Measurements from ENCODE around the gene ARHGEF35.
"Not testable (repeated sequence)": the region's sequence is repeated elsewhere in the genome, so short reads cannot be mapped to it uniquely, and the experiment has no call there.

Gene ARHGEF35

DNA sequence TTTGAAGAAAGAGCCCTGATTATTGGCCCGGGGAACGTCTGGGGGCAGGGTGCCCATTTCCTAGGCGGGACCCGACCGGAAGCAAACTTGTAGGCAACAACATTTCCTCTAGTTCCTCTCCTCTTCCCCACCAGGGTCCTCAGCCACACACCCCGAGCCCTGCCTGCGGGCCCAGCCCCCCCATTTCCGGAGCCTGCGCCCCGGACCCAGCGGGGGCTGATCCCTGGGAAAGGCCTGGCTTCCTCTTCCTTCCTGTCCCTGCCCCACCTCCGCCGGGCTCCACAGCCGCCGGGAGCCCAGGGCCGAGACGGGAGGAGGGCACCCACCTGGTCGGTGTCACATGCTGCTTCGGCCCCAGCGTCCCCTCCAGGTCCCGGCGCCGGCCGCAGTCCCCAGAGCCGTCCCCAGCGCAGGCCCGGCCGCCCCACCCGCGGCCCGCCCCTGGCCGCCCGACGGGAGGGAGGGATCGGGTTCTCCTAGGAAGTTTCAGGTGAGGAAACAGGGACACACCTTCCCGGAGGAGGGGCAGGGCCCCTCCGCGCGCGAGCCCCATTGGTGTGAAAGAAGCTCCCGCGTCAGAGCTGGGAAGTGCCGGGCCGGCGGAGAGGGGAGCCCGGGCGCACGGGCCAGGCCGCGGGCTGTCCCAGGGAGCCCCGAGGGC lies at the start of gene ARHGEF35:
ARHGEF35 (minus strand) TSS at position 622 of the 661 bp plus-strand sequence. CDS start 7,450 bp downstream, outside the sequence.
- not testable (repeated sequence) for DNase-seq

DNA sequence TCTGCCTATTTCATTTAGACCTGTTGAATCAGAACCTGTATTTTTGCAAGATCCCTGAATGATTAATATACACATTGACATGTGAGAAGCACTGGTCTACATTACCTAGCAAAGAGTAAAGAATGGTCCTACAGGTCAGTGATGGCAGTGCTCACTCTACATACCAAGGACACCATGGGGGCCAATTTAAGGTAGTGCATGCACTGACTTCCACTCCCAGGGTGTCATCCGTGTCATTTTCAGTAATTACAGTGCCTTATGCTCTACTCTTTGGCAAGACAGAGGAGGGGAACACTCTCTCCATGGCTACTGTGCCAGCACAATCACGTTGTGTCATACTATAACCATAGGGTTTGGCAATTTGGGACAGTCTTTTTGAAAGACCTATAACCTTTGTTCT lies 49.7 kb upstream of the ARHGEF35 start:
- not testable (repeated sequence) for DNase-seq

DNA sequence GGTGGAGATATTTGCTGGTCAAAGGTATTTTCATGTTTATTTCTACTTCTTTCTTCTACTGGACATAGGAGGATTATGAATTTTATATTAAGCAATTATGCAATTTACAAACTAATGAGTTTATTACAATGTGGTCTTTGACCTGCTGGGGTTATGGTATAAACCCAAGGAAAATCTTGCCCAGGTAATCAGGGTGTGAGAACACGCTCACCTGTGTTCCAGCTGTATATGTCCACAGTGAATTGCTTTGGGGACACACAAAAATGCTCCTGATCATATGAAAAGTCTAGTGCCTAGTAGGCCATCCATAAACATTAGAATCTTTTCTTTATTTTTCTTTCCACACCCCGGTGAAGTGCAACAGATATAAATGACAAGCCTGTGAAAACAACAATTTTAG lies 43.7 kb upstream of the ARHGEF35 start, which contains the start of gene OR2A42:
OR2A42 (minus strand) TSS at position 241 of the 400 bp plus-strand sequence. CDS start 6,762 bp downstream, outside the sequence.
- not testable (repeated sequence) for DNase-seq

DNA sequence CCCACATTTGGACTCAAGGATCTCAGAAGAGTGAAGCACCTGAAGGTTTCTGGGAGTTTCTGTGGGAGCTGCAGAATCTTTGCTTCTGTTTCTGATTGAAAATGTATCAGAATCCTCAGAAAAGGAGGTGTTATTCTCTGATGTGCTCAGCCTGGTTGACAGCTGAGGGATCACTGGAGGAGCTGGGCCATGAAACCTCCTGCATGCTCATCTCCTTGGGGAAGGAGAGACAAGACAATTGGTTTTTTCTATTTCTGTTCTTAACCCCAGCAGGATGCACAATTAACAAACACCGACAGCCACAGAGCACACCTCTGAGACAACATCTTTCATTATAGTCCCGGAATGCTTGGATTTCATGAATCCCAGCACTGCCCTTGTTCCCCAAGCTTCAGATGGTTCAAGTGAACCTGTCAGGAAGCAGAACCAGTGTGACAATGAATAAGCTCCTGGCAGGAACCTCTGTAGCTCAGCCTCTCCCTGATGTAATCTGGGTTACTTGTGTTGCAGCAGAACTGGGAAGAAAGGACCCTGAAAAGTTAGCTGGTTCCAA lies 43.0 kb upstream of the ARHGEF35 start:
- not testable (repeated sequence) for DNase-seq

DNA sequence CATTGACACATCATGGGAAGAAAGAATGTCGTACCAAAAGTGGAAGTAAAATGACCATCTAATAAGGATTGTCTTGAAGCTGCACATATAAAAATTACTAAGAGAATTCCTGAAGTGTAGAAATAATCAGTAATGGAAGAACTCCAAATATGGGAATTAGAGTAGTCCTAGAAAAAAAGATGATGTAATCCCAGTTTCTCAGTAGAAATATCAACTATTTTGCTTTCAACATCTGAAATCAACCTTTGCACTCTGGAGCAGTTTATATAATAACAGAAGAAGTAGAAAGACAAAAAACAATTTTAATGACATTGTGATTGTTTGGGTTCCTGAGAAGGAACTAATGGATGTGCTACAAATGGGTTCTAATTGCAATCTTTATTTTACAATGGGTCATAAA lies 37.4 kb upstream of the ARHGEF35 start:
- DNase-seq, result not testable (repeated sequence)

DNA sequence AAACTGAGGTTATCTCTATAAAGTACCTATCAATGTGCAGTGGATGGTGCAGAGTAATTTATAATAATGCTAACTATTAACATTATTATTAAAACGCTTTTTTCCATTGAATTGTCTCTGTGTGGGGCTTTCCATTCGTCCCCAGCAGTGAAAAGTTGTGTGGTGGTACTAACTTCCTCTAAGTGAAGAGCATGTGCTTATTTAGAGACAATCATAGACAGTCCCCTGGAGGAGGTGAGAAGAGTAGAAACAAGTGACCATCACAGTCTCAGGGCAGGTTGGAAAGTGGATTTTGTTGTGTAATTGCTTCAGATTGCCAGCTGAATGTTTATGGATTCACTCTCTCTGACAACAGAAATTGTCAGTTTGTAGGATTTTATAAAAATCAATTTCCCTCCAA lies 35.4 kb upstream of the ARHGEF35 start:
- DNase-seq, result not testable (repeated sequence)

DNA sequence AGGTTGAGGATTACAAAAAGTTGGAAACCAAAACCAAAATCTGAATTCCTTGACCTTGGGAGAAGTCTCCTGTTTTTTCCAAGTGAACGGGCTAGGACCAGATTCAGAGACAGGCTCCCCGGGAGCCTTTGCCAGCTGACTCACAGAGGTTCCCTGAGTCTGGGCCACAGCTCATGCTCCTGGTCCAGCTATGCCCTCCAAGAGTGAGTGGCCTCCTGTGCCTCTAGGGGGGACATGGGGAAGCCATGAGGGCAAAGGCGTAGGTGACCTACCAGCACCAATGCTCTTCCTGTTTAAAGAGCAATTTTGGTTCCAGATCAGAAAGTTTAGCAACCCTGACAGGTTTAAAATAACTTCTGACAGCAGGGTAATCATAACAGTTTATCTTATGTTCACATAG lies 33.2 kb upstream of the ARHGEF35 start:
- DNase-seq, result not testable (repeated sequence)

DNA sequence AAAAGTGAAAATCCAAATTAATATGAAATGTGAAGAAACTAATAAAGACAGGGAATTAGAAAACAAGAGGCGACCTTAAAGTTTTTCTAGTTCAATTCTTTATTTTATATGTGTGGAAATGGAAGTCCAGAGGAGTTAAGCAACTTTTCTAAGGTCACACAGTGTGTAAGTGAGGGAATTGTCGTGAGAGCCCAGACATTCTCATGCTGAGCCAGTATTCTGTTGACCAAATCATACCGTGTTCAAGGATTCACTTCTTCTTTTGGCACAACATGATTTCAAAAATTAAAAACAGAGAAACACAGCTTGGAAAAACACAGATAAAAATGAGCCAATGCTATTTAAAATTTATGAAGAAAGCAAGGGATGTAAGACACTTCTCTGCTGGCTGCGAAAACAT lies 31.2 kb upstream of the ARHGEF35 start:
- not testable (repeated sequence) for DNase-seq

DNA sequence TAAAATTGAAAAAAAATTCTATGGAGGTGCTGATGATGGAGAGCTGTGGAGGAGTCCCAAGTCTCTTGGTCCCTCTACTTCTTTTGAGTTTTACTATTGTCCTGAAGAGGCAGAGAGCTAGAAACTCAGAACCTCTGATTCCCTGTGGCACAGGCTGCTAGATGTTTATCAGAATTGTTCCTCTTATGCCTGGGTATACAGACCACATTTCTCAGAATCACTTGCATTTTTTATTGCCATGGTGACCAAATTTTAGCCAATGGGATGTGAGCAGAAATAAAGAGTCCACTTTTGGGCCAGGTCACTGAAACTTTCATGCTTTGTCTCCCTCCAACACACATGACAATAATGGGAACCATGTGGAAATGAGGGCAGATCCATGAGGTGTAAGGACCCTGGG lies 28.0 kb upstream of the ARHGEF35 start:
- not testable (repeated sequence) for DNase-seq

DNA sequence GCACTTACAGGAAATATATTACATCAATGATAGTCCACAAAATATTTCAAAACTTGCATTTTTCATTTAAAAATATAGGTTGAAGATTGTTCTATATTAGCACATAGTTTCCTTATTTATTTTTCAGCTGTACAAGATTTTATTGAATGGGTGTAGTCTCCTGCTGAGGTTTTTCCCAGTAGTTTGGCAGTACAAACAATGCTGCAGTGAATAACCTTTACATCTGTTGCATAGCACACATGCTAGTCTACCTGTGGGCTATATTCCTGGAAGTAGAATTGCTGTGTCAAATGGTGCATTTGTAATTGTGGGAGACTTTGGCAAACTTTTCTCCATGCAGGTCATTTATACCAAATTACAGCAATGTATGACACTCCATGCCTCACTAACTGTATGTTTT lies 24.9 kb upstream of the ARHGEF35 start:
- DNase-seq, result not testable (repeated sequence)

DNA sequence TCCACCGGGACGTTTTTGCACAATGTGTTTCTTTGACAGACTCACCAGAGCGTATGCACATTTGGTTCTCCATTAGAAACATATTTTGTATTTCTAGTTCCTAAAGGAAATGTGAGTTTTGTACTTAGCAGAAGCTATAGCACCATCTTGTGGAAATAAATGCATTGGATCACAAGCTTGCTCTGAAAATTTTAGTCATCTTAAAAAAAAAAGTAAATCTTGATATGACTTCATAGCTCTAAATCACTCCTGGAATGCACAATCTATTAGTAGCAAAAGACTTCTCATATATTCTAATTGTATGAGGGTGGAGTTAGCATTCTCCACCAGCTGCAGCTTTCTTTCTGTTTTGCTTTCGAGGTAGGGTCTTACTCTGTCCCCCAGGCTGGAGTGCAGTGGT lies 23.5 kb upstream of the ARHGEF35 start:
- DNase-seq, result not testable (repeated sequence)

DNA sequence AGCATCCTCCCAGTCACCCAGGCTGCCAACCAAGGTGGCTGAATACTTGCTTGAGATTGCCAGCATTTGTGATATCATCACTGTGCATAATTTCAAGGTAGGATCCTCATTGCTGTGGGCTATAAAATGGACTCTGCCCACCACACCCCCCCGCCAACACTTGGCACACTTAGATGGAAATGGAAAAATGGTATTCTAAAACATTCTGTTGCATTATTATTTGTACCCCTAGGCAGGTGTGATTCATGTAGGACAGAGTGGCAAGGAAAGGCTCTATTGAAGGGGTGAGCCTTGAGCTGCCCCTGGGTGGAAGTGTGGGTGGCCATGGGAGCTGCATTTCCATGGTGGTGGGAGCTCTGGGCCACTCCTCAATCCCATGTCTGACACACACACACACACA lies 22.9 kb upstream of the ARHGEF35 start:
- not testable (repeated sequence) for DNase-seq

DNA sequence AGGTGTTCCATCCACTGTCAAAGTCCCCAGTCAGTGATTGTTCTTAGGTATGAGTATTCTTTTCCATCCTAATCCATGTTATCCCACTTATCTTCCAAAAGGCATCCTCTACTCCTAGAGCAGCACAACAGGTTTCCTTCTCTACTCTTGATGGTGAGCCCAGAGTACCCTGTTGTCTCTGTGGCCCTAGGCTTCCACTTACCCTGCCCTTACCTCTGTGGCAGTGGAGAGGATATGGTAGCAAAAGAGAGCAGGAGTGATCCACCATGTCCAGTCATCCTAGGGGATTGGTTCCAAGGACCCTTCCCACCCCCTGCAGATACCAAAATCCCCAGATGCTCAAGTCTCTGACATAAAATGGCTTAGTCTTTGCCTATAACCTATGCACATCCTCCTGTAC lies 21.6 kb upstream of the ARHGEF35 start:
- not testable (repeated sequence) for DNase-seq

DNA sequence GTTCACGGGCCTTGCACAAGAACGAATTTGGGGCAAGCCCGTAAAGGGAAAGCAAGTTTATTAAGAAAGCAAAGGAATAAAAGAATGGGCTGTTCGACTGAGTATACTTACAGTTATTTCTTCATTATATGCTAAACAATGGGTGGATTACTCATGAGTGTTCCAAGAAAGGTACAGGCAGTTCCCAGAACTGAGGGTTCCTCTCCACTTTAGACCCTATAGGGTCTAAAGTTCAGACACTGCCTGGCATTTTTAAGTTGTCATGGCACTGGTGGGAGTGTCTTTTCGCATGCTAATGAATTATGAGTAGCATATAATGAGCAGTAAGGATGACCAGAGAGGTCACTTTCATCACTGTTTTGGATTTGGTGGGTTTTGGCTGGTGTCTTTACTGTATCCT lies 9.7 kb upstream of the ARHGEF35 start:
- not testable (repeated sequence) for DNase-seq

DNA sequence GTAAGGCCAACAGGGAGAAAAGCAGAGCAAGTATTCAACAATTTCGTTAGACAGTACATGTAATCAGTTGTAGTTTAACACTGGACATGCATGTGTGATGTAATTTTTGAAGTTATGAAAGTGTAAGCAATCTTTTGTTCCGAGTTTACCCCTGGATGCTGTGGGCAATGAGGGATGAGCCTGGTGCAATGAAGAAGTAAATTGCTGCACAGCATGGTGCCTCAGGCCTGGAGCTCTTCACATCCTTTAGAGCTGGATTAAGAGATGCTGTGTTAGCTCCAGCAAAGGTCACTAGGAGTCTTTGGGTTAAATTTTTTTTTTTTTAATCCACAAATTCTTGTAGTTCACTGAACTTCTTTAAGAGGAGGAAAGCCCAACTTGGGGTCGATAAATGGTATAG lies 7.5 kb upstream of the ARHGEF35 start:
- not testable (repeated sequence) for DNase-seq

DNA sequence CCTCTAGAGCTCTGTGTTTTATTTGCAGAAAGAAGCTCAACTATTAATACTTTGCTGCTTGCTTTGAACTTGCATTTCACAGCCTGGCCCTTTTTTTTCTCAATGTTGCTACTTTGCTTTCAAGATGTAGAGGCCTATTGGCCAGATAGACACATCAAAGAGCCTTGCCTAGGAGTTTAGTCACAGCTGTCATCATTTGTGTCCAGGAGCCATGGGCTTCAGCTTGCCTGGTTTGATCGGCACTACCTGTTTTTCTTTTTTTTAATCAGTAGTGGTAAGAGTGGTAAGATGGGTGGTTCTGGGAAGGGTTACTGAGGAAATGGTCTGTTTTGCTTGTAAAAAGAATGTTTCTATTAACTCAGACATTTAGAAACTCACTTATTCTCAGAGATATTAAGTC lies 6.3 kb upstream of the ARHGEF35 start:
- not testable (repeated sequence) for DNase-seq

DNA sequence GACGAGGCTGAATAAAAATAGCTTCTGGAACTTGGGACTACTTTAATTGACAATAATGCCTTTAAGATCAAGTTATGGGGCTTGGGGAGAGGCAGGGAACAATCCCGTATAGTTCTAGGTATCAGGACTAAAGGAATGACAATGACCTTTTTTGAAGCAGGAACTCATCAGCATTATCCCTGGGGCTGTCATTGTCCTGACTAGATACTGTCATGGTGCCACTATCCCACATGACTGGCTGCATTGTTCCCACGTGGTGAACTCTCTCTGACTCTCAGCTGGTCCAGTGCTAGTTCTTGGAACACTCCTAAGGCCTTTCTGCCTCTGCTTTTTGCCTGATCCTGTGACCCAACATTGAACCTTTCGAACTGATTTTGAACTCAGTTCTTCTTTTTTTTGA lies 3.3 kb upstream of the ARHGEF35 start:
- DNase-seq, result not testable (repeated sequence)

DNA sequence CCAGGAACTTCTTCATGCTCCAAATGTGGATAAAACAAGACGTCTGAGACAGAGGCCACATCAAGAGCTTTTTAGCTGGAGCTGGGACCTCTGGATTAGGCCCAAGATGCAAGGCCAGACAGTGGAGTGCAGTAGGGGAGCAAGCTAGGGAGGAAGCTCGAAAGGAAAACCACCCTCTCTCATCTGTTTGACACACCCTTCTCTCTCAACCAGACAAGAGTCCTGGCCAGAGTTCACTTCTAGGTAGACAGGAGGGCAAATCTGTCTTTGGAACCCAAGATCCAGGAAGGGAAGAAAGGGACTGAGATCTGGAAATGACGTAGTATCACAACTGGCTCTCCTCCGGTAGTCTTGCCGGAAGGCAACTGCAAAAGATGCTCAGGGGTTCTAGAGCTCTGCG lies 1.2 kb downstream of the ARHGEF35 start:
- DNase-seq, result not testable (repeated sequence)

DNA sequence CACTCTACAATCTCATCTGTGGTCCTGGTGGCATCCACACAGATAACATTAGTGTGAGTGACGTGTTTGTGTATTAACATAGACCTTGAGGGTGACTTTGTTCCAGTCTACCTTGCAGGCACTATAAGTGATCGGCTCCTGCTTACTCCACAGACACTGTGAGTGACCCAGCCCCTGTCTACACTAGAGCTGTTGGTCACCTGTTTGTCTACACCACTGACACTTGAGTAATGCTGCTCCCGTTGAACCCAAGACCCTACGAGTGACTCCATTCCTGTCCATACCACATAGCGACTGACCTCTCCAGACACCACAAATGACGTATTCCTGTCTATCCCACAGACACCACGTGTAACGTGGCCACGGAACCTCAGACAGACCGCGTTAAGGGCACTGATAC lies 1.9 kb downstream of the ARHGEF35 start:
- DNase-seq, result not testable (repeated sequence)

DNA sequence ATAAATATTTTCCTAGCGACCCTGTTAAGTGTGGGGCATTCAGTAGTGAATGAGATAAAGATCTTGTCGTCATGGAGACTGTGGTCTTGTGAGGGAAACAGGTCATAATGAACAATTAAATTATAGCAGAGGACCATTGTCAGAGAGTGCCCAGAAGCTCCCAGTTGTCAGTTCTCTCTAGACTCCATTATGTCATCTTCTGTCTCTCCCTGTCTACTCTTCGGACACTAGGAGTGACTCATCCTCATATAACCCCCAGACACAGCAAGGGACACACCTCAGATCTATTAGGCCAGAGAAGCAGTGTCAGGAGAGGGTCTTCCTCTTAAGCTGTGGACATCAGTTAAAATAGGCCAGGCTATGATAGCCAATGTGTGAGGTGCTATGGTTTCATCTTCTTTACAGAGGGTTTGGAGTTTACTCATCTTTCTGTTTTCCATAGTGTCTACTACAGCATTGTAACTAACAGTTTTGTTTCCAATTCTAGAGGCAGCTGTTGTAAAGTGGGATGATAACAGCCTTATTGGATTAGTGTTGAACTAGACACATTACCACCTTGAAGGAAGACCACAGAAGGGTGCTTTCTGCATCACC lies 7.0 kb downstream of the ARHGEF35 start:
- DNase-seq, result not testable (repeated sequence)

DNA sequence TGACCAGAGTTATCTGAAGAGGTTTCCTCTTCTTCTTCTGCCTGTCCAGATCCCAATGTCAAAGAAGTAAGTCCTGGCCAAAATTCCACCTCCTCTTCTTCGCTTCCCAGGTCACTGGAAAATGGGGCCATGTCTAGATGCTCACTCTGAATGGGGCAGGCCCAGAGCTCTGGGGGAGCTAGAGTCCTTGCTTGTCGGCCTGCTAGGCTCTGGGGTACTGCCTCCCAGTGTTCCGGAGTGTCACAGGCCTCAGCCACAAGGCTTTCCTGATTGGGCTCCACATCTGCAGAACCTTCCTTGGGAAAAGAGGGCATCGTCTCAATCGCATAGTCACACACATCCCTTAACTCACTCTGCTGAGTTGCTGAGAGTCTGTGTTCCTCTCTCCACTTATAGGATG lies 7.8 kb downstream of the ARHGEF35 start:
- not testable (repeated sequence) for DNase-seq

DNA sequence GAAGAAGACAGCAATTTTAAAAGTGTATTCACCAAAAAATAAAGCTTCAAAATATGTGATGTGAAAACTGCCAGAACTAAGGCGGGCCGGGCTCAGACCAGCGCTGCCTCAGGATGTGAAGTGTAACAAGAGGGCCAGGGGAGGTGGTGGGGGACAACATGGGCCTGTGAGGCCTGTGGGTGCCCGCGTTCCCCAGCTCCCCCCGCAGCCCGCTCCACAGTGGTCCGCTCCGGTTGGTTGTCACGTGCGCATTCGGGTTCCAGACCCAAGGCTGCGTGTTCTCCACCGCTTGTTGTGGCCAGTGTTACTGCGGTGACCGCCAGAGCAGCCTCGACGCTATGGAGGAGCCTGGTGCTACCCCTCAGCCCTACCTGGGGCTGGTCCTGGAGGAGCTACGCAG lies 12.5 kb downstream of the ARHGEF35 start, which contains the start of gene CTAGE4:
CTAGE4 (plus strand) TSS at position 301 of the 400 bp plus-strand sequence; CDS start at position 339, 38 bp downstream.
- not testable (repeated sequence) for DNase-seq

DNA sequence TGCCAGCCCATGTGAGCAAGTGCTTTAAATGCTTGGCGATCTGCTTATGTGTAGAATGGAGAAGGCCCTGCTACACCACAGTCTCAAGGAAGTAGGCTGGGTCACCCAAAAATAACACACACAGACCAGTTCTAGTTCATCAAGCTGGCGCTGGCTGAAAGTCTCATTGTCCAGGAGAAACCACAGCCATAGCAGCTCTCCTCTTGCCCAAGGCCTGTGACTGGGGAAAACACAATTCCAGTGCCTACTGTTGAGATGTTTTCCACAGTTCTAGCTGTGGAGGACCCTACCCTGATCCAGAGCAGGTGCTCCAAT lies 16.5 kb downstream of the ARHGEF35 start:
- DNase-seq, result not testable (repeated sequence)
